CD14-positive monocyte (primary cell): ENCODE measurements around the gene EML2. TPM values are rescaled to one million over a fixed set of nuclear protein-coding genes. Genes with fewer than 3 reads are reported as not detected.

Source experiments
- DNase-seq, 3 donors: peaks; one replicate each; pipeline ENCODE4 v3.0.0-alpha.2; 2011 to 2022
- H2AFZ ChIP-seq: 2 replicates; pipeline ENCODE4 v1.6.0; 2012; ENCODE audit warnings: mild to moderate bottlenecking, low read depth, low read length, inconsistent platforms; ENCODE audit not compliant: insufficient read depth, poor library complexity, severe bottlenecking
- H3K27ac ChIP-seq, 2 donors: 1 replicate in 1 of 2; 2 replicates in 1 of 2; pipeline ENCODE4 v1.5.1; 2012 to 2013; ENCODE audit warnings: low read length in 2 of 2, control low read depth in 1 of 2, inconsistent platforms in 1 of 2, low read depth in 1 of 2, mild to moderate bottlenecking in 1 of 2
- H3K27me3 ChIP-seq, 2 donors: one replicate each; pipeline versions ENCODE4 v1.6.0 to v1.6.1; 2011 to 2013; ENCODE audit warnings: low read length in 2 of 2; ENCODE audit not compliant: control insufficient read depth in 2 of 2, insufficient read depth in 2 of 2
- H3K36me3 ChIP-seq, 2 donors: replicated peaks in 1 of 2; 1 replicate in 1 of 2; 2 replicates in 1 of 2; pipeline versions ENCODE4 v1.5.1 to v1.6.1; 2012 to 2013; ENCODE audit warnings: low read length in 2 of 2, control low read depth in 1 of 2, inconsistent platforms in 1 of 2, mild to moderate bottlenecking in 1 of 2; ENCODE audit not compliant: insufficient read depth in 2 of 2, control insufficient read depth in 1 of 2
- H3K4me1 ChIP-seq, 2 donors: 1 replicate in 1 of 2; 2 replicates in 1 of 2; pipeline versions ENCODE4 v1.5.1 to v1.6.1; 2012 to 2013; ENCODE audit warnings: low read length in 2 of 2, control low read depth in 1 of 2, inconsistent platforms in 1 of 2, mild to moderate bottlenecking in 1 of 2, moderate library complexity in 1 of 2; ENCODE audit not compliant: insufficient read depth in 2 of 2, control insufficient read depth in 1 of 2
- H3K4me2 ChIP-seq: replicated peaks from 2 replicates; pipeline ENCODE3; 2012; ENCODE audit warnings: low read length, moderate library complexity, mild to moderate bottlenecking; ENCODE audit not compliant: poor library complexity, severe bottlenecking; ENCODE audit errors: extremely low read depth
- H3K4me3 ChIP-seq, 3 experiments: fragments of 200-600 bp in 1 of 3; sonication (generic) in 1 of 3; replicated peaks in 1 of 3; 1 replicate in 2 of 3; 2 replicates in 1 of 3; pipeline ENCODE4 v1.5.1; 2011 to 2013; ENCODE audit warnings: low read length in 3 of 3, mild to moderate bottlenecking in 3 of 3, control low read depth in 2 of 3, low read depth in 2 of 3, inconsistent platforms in 1 of 3, moderate library complexity in 1 of 3
- H3K79me2 ChIP-seq: 2 replicates; pipeline ENCODE4 v1.6.0; 2012; ENCODE audit warnings: mild to moderate bottlenecking, control low read depth, inconsistent platforms, low read length, moderate library complexity; ENCODE audit not compliant: insufficient read depth
- H3K9ac ChIP-seq: 2 replicates; pipeline ENCODE4 v1.6.0; 2017; ENCODE audit warnings: low read length, mild to moderate bottlenecking; ENCODE audit not compliant: insufficient read depth, poor library complexity, severe bottlenecking
- H3K9me3 ChIP-seq, 2 donors: replicated peaks in 1 of 2; 1 replicate in 1 of 2; 2 replicates in 1 of 2; pipeline versions ENCODE4 v1.5.1 to v1.6.1; 2012 to 2013; ENCODE audit warnings: low read length in 2 of 2, control low read depth in 1 of 2; ENCODE audit not compliant: control insufficient read depth in 1 of 2, insufficient read depth in 1 of 2
- H4K20me1 ChIP-seq: 2 replicates; pipeline ENCODE4 v1.6.0; 2012; ENCODE audit warnings: mild to moderate bottlenecking, low read length, control low read depth, moderate library complexity; ENCODE audit not compliant: insufficient read depth
- H3K27ac Mint-ChIP-seq, 7 donors: one replicate each; pipeline ENCODE4 v1.8.0; 2020; ENCODE audit warnings: mild to moderate bottlenecking in 7 of 7, mixed read lengths in 7 of 7, moderate library complexity in 6 of 7, inconsistent platforms in 2 of 7
- H3K27me3 Mint-ChIP-seq, 3 donors: one replicate each; pipeline ENCODE4 v1.8.0; 2021 to 2022; ENCODE audit warnings: low read depth in 3 of 3, mild to moderate bottlenecking in 3 of 3, mixed read lengths in 3 of 3, moderate library complexity in 3 of 3, inconsistent platforms in 1 of 3
- H3K36me3 Mint-ChIP-seq, 2 donors: one replicate each; pipeline ENCODE4 v1.8.0; 2020; ENCODE audit warnings: mixed read lengths in 2 of 2, inconsistent platforms in 1 of 2, mild to moderate bottlenecking in 1 of 2
- H3K4me1 Mint-ChIP-seq: one replicate; pipeline ENCODE4 v1.8.0; 2020; ENCODE audit warnings: mild to moderate bottlenecking, mixed read lengths
- H3K4me3 Mint-ChIP-seq, 2 donors: one replicate each; pipeline ENCODE4 v1.8.0; 2020; ENCODE audit warnings: mild to moderate bottlenecking in 2 of 2, mixed read lengths in 2 of 2, moderate library complexity in 1 of 2
- H3K9me3 Mint-ChIP-seq, 7 donors: one replicate each; pipeline ENCODE4 v1.8.0; 2020 to 2022; ENCODE audit warnings: mixed read lengths in 7 of 7, mild to moderate bottlenecking in 6 of 7, moderate library complexity in 6 of 7, inconsistent platforms in 2 of 7
- WGBS: methylation state at CpG from one replicate; pipeline ENCODE4 v1.1.5; 2013; ENCODE audit warnings: missing lambda C conversion rate; ENCODE audit not compliant: insufficient coverage; 5-methylcytosine and 5-hydroxymethylcytosine counted together
- intact Hi-C, 2 donors: fragments of 100-400 bp; cut with micrococcal nuclease; formaldehyde crosslinking; loops; one replicate each; pipeline versions ENCODE4 v1.15.0 to v1.15.1; 2023
- polyA plus RNA-seq, 3 donors: library from polyadenylated mRNA; depleted of rRNA in 1 of 3; unstranded in 2 of 3; stranded (reverse) in 1 of 3; fragments of 300-500 nt in 2 of 3; fragments of >200 nt in 1 of 3; fragmentation: Illumina TruSeq in 2 of 3; gene quantifications; 1 replicate in 2 of 3; 2 replicates in 1 of 3; pipeline ENCODE4 v1.2.3, GENCODE V29; 2012 to 2021
- TF ChIP-seq, protein P1 (sequence below): fragments of 200-600 bp; IDR thresholded peaks from one replicate; pipeline ENCODE4 v1.8.0; 2022; ENCODE audit warnings: antibody characterized with exemption, mild to moderate bottlenecking

The EML2 gene
- polyA plus RNA-seq, 3 donors: 10.3 to 50.8 (median 11.9) TPM

DNA sequence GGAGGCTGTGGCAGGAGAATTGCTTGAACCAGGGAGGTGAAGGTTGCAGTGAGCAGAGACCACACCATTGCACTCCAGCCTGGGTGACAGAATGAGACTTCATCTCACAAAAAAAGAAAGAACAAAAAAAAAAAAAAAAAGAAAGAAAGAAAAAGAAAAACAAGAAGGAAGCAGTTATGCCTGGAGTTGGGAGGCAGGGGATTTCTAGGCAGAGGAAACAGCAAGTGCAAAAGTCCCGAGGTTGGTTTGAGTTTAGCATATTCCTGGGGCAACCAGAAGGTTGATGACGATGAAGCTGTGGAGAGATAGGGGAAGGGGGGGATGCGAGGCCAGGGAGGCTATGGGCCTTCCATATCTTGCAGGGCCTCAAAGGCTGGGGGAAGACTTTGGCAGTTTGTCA, 11.5 kb upstream of the EML2 start:
- TF ChIP-seq, protein P1, sequence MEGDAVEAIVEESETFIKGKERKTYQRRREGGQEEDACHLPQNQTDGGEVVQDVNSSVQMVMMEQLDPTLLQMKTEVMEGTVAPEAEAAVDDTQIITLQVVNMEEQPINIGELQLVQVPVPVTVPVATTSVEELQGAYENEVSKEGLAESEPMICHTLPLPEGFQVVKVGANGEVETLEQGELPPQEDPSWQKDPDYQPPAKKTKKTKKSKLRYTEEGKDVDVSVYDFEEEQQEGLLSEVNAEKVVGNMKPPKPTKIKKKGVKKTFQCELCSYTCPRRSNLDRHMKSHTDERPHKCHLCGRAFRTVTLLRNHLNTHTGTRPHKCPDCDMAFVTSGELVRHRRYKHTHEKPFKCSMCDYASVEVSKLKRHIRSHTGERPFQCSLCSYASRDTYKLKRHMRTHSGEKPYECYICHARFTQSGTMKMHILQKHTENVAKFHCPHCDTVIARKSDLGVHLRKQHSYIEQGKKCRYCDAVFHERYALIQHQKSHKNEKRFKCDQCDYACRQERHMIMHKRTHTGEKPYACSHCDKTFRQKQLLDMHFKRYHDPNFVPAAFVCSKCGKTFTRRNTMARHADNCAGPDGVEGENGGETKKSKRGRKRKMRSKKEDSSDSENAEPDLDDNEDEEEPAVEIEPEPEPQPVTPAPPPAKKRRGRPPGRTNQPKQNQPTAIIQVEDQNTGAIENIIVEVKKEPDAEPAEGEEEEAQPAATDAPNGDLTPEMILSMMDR: no peak
- Histone ChIP-seq H3K36me3 (no peaks in the 10 kb centered on the region), H3K9ac (no peak overlapping the region), H3K27ac (no peak overlapping the region), H3K27me3 (peaks cover 5 to 9% of the 10 kb centered on the region in 2 donors), H3K4me3 (no peak overlapping the region), H2AFZ (no peak overlapping the region), H3K4me1 (peaks cover 7 to 8% of the 10 kb centered on the region in 2 donors), H3K79me2 (no peaks in the 10 kb centered on the region), H3K4me2 (no peak overlapping the region), H4K20me1 (no peaks in the 10 kb centered on the region), H3K9me3 (no peaks in the 10 kb centered on the region)
- H3K9me3 Mint-ChIP-seq: peaks cover 0 to 5% (median 2%) of the 10 kb centered on the region in 7 donors
- H3K27ac Mint-ChIP-seq: no peak overlapping the region
- peaks cover 0 to 2% of the 10 kb centered on the region in 2 donors for H3K36me3 Mint-ChIP-seq
- H3K4me1 Mint-ChIP-seq: peaks cover 6% of the 10 kb centered on the region
- H3K27me3 Mint-ChIP-seq: peaks cover 12 to 35% (median 27%) of the 10 kb centered on the region in 3 donors
- DNase-seq: no peak
- WGBS: 31% methylated on average over 3 of the region's 3 CpGs
- no peak overlapping the region for H3K4me3 Mint-ChIP-seq
- intact Hi-C loops: no loop called here

DNA sequence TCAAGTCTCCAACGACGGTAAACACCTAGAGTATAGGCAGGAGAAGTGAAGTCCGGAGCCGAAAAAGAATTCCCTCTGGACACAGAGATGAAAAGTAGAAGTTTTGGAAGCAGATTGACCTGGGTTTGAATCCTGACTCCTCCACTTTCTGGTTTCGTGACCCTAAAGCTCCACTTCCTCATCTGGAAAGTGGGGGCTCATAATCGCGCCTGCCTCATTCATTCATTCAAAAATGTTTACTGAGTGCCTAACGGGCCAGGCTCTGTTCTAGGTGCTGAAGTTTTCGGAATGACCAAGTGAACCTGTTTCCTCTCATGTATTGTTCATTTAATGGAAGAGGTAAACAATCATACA, 7.1 kb upstream of the EML2 start:
- no peaks in the 10 kb centered on the region for H3K9me3 ChIP-seq
- intact Hi-C loops: loop anchor here (10.0 kb wide), 2 partner anchors 62 to 122 kb away; partner anchors contain the start of gene OPA3 (in 1 of the 2)
- Mint-ChIP-seq H3K27me3 (peaks cover 38 to 57% (median 45%) of the 10 kb centered on the region in 3 donors), H3K36me3 (peaks cover 0 to 2% of the 10 kb centered on the region in 2 donors), H3K4me3 (peak overlapping the region in 1 of 2 donors; percentile 83), H3K9me3 (peaks cover 0 to 12% (median 2%) of the 10 kb centered on the region in 7 donors), H3K27ac (no peak overlapping the region), H3K4me1 (peaks cover 30% of the 10 kb centered on the region)
- H3K27me3 ChIP-seq: peaks cover 16 to 33% of the 10 kb centered on the region in 2 donors
- H3K27ac ChIP-seq: no peak overlapping the region
- H4K20me1 ChIP-seq: peaks cover 4% of the 10 kb centered on the region
- peaks cover 35 to 36% of the 10 kb centered on the region in 2 donors for H3K4me1 ChIP-seq
- peak overlapping the region; percentile 70 for H3K4me2 ChIP-seq
- TF ChIP-seq, protein P1: no peak
- H3K36me3 ChIP-seq: no peaks in the 10 kb centered on the region
- peak overlapping the region; percentile 62 for H2AFZ ChIP-seq
- no CpG with 5 or more reads among the region's 9 CpGs for WGBS
- H3K4me3 ChIP-seq: peak overlapping the region in 1 of 3 experiments; percentile 65
- H3K79me2 ChIP-seq: no peaks in the 10 kb centered on the region
- no peak overlapping the region for H3K9ac ChIP-seq
- no peak for DNase-seq
